Glutamatergic neuron (in vitro differentiated cells): ENCODE results near the gene GNAI3. TPM values are rescaled to one million over a fixed set of nuclear protein-coding genes. Genes with fewer than 3 reads are reported as not detected.

Experiments used
- DNase-seq: peaks from one replicate; pipeline ENCODE4 v3.0.0; 2022
- H3K27ac Mint-ChIP-seq: one replicate; pipeline ENCODE4 v1.8.0; 2020; ENCODE audit warnings: mild to moderate bottlenecking, mixed read lengths, inconsistent platforms; ENCODE audit not compliant: unreplicated experiment
- H3K27me3 Mint-ChIP-seq: one replicate; pipeline ENCODE4 v1.8.0; 2020; ENCODE audit warnings: mild to moderate bottlenecking, moderate library complexity, mixed read lengths, inconsistent platforms; ENCODE audit not compliant: unreplicated experiment
- H3K36me3 Mint-ChIP-seq: one replicate; pipeline ENCODE4 v1.8.0; 2020; ENCODE audit warnings: mild to moderate bottlenecking, mixed read lengths, inconsistent platforms; ENCODE audit not compliant: unreplicated experiment
- H3K4me1 Mint-ChIP-seq: one replicate; pipeline ENCODE4 v1.8.0; 2020; ENCODE audit warnings: mild to moderate bottlenecking, low read depth, mixed read lengths, inconsistent platforms; ENCODE audit not compliant: unreplicated experiment
- H3K4me3 Mint-ChIP-seq: one replicate; pipeline ENCODE4 v1.8.0; 2020; ENCODE audit warnings: mild to moderate bottlenecking, mixed read lengths, inconsistent platforms; ENCODE audit not compliant: unreplicated experiment
- H3K9me3 Mint-ChIP-seq: one replicate; pipeline ENCODE4 v1.8.0; 2020; ENCODE audit warnings: mild to moderate bottlenecking, moderate library complexity, mixed read lengths, inconsistent platforms; ENCODE audit not compliant: unreplicated experiment
- CTCF ChIP-seq: fragments of 200-600 bp; sonication (generic); IDR thresholded peaks from one replicate; pipeline ENCODE4 v1.5.0; 2021; ENCODE audit not compliant: partially characterized antibody, unreplicated experiment
- total RNA-seq: library from RNA; stranded (reverse); fragmentation: NEBNext Ultra II Directional; extraction: Animal tissue kit (Norgen Biotek cat#: 25700); gene quantifications from one replicate; pipeline ENCODE4 v1.2.1, GENCODE V29; 2021; ENCODE audit not compliant: unreplicated experiment

GNAI3 gene
- total RNA-seq, 1 donor from 2014 or later, result 13.8 TPM

- no peak for DNase-seq
- no peaks in the 10 kb centered on the region for H3K36me3 Mint-ChIP-seq
- no peak overlapping the region for H3K27ac Mint-ChIP-seq
These were observed 82.6 kb downstream of the GNAI3 start for GRCh38 chr1:109630898-109631512.

DNA sequence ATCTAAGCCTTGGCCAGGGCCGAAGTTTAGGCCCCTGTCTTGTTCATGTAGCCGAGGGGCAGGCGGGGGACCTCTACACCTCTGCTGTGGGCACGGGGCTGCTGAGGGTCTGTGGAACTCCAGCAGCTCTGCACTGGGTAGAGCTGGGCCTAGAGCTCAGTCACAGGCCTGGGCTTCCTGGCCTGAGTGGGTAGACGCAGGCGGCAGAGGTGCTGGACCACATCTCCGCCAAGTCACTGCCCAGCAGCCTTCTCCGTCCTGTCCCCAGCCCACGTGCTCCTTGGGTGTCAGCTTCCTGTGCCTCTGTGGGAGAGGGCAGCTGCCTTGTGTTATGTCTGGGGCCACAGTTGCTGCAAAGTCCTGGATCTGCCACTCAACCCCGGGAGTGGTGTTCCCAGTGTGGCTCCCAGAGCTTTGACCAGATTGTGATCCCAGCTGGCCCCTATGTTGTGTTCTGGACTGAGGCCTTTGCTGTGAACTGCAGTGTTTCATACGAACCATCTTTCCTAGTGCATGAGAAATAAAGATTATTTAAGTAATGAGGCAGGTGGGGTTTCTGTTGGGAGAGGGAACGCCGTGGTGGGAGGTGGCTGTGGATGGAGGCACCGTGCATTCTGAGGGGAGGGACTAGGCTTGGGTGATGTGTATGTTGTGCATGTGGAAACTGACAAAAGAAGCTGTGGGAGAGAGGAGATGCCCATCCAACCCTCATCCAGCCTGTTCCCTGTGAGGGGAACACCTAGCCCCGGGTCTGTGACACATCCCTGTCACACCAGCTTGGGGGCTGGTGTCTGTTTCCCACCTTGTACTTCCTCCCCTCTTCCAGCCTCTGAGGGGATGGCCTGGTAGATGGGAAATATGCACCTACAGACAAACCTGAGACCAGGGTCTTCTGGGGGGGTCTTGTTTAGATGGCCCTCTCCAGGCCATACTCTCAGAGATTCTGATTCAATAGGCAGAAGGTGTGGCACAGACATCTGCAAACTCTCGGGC, 83.4 kb downstream of the GNAI3 start:
- Mint-ChIP-seq H3K36me3 (no peaks in the 10 kb centered on the region), H3K27ac (peak overlapping the region; percentile 77)

More at GRCh38 chr1:109630898-109631512, 82.6 kb downstream of the GNAI3 start:
- peaks cover 6% of the 10 kb centered on the region for H3K27me3 Mint-ChIP-seq
- peaks cover 8% of the 10 kb centered on the region for H3K9me3 Mint-ChIP-seq
- peaks cover 7% of the 10 kb centered on the region for H3K4me1 Mint-ChIP-seq
- no peak for TF ChIP-seq CTCF
- no peak overlapping the region for H3K4me3 Mint-ChIP-seq

GRCh38 chr1:109632671-109633346, 84.4 kb downstream of the GNAI3 start:
- no peak for TF ChIP-seq CTCF
- Mint-ChIP-seq H3K9me3 (peaks cover 8% of the 10 kb centered on the region), H3K4me3 (no peak overlapping the region), H3K27ac (peak overlapping the region; percentile 63), H3K4me1 (peaks cover 7% of the 10 kb centered on the region), H3K27me3 (peaks cover 6% of the 10 kb centered on the region), H3K36me3 (no peaks in the 10 kb centered on the region)
- peak; percentile 59 for DNase-seq

More for the DNA sequence above, 83.4 kb downstream of the GNAI3 start:
- peak overlapping the region; percentile 16 for H3K4me3 Mint-ChIP-seq
- TF ChIP-seq CTCF, result no peak
- no peak for DNase-seq
- peaks cover 7% of the 10 kb centered on the region for H3K4me1 Mint-ChIP-seq
- peaks cover 8% of the 10 kb centered on the region for H3K9me3 Mint-ChIP-seq
- H3K27me3 Mint-ChIP-seq, result peaks cover 6% of the 10 kb centered on the region

- Mint-ChIP-seq H3K4me3 (no peak overlapping the region), H3K27ac (no peak overlapping the region), H3K27me3 (peaks cover 5% of the 10 kb centered on the region), H3K36me3 (no peaks in the 10 kb centered on the region), H3K9me3 (peaks cover 8% of the 10 kb centered on the region), H3K4me1 (peaks cover 11% of the 10 kb centered on the region)
- DNase-seq, result no peak
- no peak for TF ChIP-seq CTCF
These were observed 85.9 kb downstream of the GNAI3 start for GRCh38 chr1:109634292-109634691.
